Gastrocnemius medialis (tissue), 4 donors: ENCODE measurements around the gene SSBP3.

Experiments used
- CTCF ChIP-seq, 5 experiments: fragments of 450-650 bp in 3 of 5; fragments of 200-600 bp in 2 of 5; sonication (generic) in 2 of 5; IDR thresholded peaks in 4 of 5; conservative IDR thresholded peaks in 1 of 5; 1 replicate in 4 of 5; 2 replicates in 1 of 5; pipeline ENCODE4 v1.5.1; 2016 to 2019; ENCODE audit warnings: antibody characterized with exemption in 5 of 5, mild to moderate bottlenecking in 3 of 5, moderate library complexity in 3 of 5
- POLR2A ChIP-seq, 2 donors: fragments of 450-650 bp; IDR thresholded peaks; one replicate each; pipeline ENCODE4 v1.6.1; 2017; ENCODE audit warnings: antibody characterized with exemption in 2 of 2, mild to moderate bottlenecking in 2 of 2, moderate library complexity in 2 of 2

- TF ChIP-seq CTCF (IDR thresholded peaks at IDR 0.05 in 4 of 5, conservative IDR thresholded peaks at IDR 0.05 in 1 of 5) (no peak), POLR2A (IDR thresholded peaks at IDR 0.05) (no peak)
These were observed 12.1 kb downstream of the SSBP3 start for GRCh38 chr1:54394104-54394503.
